Testis (tissue), 2 donors: ENCODE measurements around the gene PTPRN2.

Experiments used
- POLR2A ChIP-seq: fragments of 450-650 bp; IDR thresholded peaks from one replicate; pipeline ENCODE4 v1.6.1; 2017; ENCODE audit warnings: antibody characterized with exemption, mild to moderate bottlenecking, moderate library complexity
- TF ChIP-seq, protein P1 (sequence below), 3 experiments: fragments of 450-650 bp in 2 of 3; fragments of 200-600 bp in 1 of 3; sonication (generic) in 1 of 3; IDR thresholded peaks; one replicate each; pipeline ENCODE4 v1.5.1; 2016 to 2019; ENCODE audit warnings: antibody characterized with exemption in 3 of 3, mild to moderate bottlenecking in 2 of 3, moderate library complexity in 1 of 3

DNA sequence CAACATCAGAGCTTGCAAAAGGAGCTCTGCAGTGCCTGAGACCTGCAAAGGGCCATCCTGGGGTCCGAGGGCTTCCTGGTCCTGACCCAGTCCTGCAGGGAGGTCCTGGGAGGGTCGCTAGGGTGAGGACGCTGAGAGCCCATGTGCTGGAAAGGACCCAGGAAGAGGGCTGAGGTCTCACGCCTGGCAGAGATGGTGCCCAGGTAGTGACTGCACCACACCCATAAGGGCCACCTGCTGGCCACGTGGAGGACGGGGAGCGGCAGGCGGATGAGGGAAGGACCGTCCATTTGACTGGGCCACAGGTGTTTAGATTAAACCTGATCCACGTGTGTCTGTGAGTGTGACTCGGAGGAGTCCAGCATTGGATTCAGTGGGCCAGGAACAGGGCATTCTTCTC lies 858.1 kb downstream of the PTPRN2 start:
- TF ChIP-seq, protein P1, sequence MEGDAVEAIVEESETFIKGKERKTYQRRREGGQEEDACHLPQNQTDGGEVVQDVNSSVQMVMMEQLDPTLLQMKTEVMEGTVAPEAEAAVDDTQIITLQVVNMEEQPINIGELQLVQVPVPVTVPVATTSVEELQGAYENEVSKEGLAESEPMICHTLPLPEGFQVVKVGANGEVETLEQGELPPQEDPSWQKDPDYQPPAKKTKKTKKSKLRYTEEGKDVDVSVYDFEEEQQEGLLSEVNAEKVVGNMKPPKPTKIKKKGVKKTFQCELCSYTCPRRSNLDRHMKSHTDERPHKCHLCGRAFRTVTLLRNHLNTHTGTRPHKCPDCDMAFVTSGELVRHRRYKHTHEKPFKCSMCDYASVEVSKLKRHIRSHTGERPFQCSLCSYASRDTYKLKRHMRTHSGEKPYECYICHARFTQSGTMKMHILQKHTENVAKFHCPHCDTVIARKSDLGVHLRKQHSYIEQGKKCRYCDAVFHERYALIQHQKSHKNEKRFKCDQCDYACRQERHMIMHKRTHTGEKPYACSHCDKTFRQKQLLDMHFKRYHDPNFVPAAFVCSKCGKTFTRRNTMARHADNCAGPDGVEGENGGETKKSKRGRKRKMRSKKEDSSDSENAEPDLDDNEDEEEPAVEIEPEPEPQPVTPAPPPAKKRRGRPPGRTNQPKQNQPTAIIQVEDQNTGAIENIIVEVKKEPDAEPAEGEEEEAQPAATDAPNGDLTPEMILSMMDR (IDR thresholded peaks at IDR 0.05): no peak
- no peak for TF ChIP-seq POLR2A
